Caco-2 (cell line): ENCODE data around the gene PDE2A. TPM values are rescaled to one million over a fixed set of nuclear protein-coding genes. Genes with fewer than 3 reads are reported as not detected.

ENCODE experiments used
- BruUV-seq: library from RNA; stranded (reverse); fragments of 400-500 nt; replicated peaks from 2 replicates; lab custom pipeline; 2021; lab: Mats Ljungman, UMichigan
- CTCF ChIA-PET: fragments of 300-600 bp; sonication (Branson Sonifier 250); formaldehyde crosslinking; loops from one replicate; lab custom pipeline; 2022; ENCODE audit warnings: antibody characterized with exemption; lab: Charles Lee
- POLR2A ChIA-PET: fragments of 300-600 bp; sonication (Branson Sonifier 250); formaldehyde crosslinking; loops from one replicate; lab custom pipeline; 2022; ENCODE audit warnings: antibody characterized with exemption; lab: Charles Lee
- DNase-seq, 2 experiments: peaks; one replicate each; pipeline versions ENCODE4 v3.0.0 to v3.0.0-alpha.2; 2020 to 2022
- H3K27me3 ChIP-seq: replicated peaks from 2 replicates; pipeline ENCODE4 v1.6.0; 2011; ENCODE audit warnings: low read length; ENCODE audit not compliant: control insufficient read depth, insufficient read depth
- H3K36me3 ChIP-seq: 2 replicates; pipeline ENCODE4 v1.5.1; 2011; ENCODE audit warnings: low read length; ENCODE audit not compliant: control insufficient read depth, insufficient read depth
- H3K4me1 ChIP-seq: fragments of 250-450 bp; sonication (Bioruptor Pico); 2 replicates; pipeline ENCODE4 v1.5.1; 2020; ENCODE audit warnings: mild to moderate bottlenecking
- H3K4me3 ChIP-seq: 2 replicates; pipeline ENCODE4 v1.5.1; 2011; ENCODE audit warnings: low read depth, mild to moderate bottlenecking, control low read depth, low read length
- H3K9me3 ChIP-seq: fragments of 250-450 bp; sonication (Bioruptor Pico); 2 replicates; pipeline ENCODE4 v1.5.1; 2020; ENCODE audit warnings: mild to moderate bottlenecking, moderate library complexity
- H3K27ac Mint-ChIP-seq: one replicate; pipeline ENCODE4 v1.8.0; 2022; ENCODE audit warnings: mixed read lengths; ENCODE audit not compliant: unreplicated experiment
- H3K27me3 Mint-ChIP-seq: one replicate; pipeline ENCODE4 v1.8.0; 2022; ENCODE audit warnings: mixed read lengths; ENCODE audit not compliant: insufficient read depth, unreplicated experiment
- H3K36me3 Mint-ChIP-seq: one replicate; pipeline ENCODE4 v1.8.0; 2022; ENCODE audit warnings: mild to moderate bottlenecking, mixed read lengths; ENCODE audit not compliant: insufficient read depth, unreplicated experiment
- H3K4me1 Mint-ChIP-seq: one replicate; pipeline ENCODE4 v1.8.0; 2022; ENCODE audit warnings: low read depth, mixed read lengths; ENCODE audit not compliant: unreplicated experiment
- H3K4me3 Mint-ChIP-seq: one replicate; pipeline ENCODE4 v1.8.0; 2022; ENCODE audit warnings: mild to moderate bottlenecking, moderate library complexity, mixed read lengths; ENCODE audit not compliant: unreplicated experiment
- H3K9me3 Mint-ChIP-seq: one replicate; pipeline ENCODE4 v1.8.0; 2022; ENCODE audit warnings: mixed read lengths; ENCODE audit not compliant: unreplicated experiment
- intact Hi-C: fragments of 100-400 bp; cut with micrococcal nuclease; formaldehyde crosslinking; loops from one replicate; pipeline ENCODE4 v1.10.0; 2022; ENCODE audit not compliant: unreplicated experiment
- total RNA-seq: library from RNA; stranded (reverse); gene quantifications from 2 replicates; pipeline ENCODE4 v1.2.3, GENCODE V29; 2022
- TF ChIP-seq, protein P1 (sequence below), 2 experiments: fragments of 200-600 bp in 1 of 2; IDR thresholded peaks; 1 replicate in 1 of 2; 2 replicates in 1 of 2; pipeline versions ENCODE4 v1.5.1 to v1.8.0; 2011 to 2022; ENCODE audit warnings: antibody characterized with exemption in 1 of 2, control low read depth in 1 of 2, inconsistent platforms in 1 of 2, low read depth in 1 of 2, low read length in 1 of 2, mild to moderate bottlenecking in 1 of 2, moderate library complexity in 1 of 2; ENCODE audit not compliant: insufficient read depth in 1 of 2, severe bottlenecking in 1 of 2, unreplicated experiment in 1 of 2

The PDE2A gene
- total RNA-seq, 1 experiment from 2014 or later, result 1.4 TPM

DNA sequence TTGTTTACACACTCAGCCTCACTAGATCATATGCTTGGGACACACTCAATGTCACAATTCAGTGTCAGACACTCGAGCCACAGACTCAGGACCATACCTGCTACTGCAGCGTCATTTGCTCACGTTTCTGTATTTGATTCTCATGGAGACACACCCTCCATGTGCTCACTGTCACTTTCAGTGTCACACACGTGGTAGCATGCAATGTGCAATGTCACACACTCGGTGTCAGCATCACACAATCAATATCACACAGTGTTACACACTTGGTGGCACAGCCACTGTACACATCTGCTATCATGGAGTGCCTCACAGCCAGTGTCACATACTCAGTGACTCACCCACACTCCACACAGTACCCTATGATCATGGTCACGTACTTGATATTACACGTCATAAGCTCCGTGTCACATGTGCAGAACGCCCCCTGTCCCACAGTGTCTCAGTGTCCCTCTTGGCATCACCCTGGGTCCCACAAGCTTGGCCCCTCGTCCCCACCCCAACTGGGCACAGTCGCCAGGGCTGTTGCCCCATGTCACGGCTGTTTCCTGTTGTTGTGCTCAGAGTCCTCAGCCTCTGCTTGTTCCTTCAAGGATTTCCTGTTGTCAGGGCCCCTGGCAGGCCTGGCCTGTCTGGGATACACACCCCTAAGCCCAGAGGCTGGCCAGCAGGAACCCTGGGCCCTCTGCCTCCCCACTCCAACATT is 49.6 kb downstream of the PDE2A start:
- Histone ChIP-seq H3K36me3 (no peaks in the 10 kb centered on the region), H3K4me1 (peaks cover 6% of the 10 kb centered on the region), H3K9me3 (no peaks in the 10 kb centered on the region), H3K27me3 (peaks cover 5% of the 10 kb centered on the region), H3K4me3 (no peak overlapping the region)
- TF ChIP-seq, protein P1, sequence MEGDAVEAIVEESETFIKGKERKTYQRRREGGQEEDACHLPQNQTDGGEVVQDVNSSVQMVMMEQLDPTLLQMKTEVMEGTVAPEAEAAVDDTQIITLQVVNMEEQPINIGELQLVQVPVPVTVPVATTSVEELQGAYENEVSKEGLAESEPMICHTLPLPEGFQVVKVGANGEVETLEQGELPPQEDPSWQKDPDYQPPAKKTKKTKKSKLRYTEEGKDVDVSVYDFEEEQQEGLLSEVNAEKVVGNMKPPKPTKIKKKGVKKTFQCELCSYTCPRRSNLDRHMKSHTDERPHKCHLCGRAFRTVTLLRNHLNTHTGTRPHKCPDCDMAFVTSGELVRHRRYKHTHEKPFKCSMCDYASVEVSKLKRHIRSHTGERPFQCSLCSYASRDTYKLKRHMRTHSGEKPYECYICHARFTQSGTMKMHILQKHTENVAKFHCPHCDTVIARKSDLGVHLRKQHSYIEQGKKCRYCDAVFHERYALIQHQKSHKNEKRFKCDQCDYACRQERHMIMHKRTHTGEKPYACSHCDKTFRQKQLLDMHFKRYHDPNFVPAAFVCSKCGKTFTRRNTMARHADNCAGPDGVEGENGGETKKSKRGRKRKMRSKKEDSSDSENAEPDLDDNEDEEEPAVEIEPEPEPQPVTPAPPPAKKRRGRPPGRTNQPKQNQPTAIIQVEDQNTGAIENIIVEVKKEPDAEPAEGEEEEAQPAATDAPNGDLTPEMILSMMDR (IDR thresholded peaks at IDR 0.05; ENCODE audit: insufficient read depth in 1 of 2, low read depth in 1 of 2, low read length in 1 of 2, severe bottlenecking in 1 of 2, unreplicated experiment in 1 of 2), result no peak
- BruUV-seq, result no TSS peak
- Mint-ChIP-seq H3K27ac (no peak overlapping the region), H3K36me3 (no peaks in the 10 kb centered on the region), H3K27me3 (peaks cover 20% of the 10 kb centered on the region), H3K4me1 (peaks cover 9% of the 10 kb centered on the region), H3K4me3 (no peak overlapping the region), H3K9me3 (no peaks in the 10 kb centered on the region)
- ChIA-PET POLR2A (no interaction called here), CTCF (interaction anchor here (0.6 kb wide), 1 partner anchor 113 kb away, joined by 4 read pairs; no protein-coding TSS in a partner anchor)
- DNase-seq, result no peak
- intact Hi-C loops, result loop anchor here (1.0 kb wide), 1 partner anchor 20 kb away; no protein-coding TSS in a partner anchor

DNA sequence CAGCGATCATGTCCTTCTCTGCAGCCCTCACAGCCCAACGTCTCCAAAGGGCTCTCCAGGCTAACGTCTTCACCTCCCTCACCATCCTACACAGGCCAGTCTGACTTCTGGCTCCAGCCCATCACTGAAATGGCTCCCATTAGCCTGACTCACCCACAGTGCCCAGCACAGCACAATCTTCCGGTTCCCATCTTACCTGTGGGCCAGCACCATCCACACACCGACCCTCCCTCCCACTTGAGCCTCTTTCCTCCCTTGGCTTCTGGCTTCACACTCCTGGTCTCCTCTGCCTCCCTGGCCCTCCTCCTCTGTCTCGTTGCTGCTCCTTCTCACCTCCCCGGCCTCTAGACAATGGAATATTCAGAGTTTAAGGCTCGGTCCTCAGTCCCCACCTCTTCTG is 51.2 kb downstream of the PDE2A start:
- intact Hi-C loops, result no loop called here
- Mint-ChIP-seq H3K4me1 (peaks cover 9% of the 10 kb centered on the region), H3K9me3 (no peaks in the 10 kb centered on the region), H3K27me3 (peaks cover 31% of the 10 kb centered on the region), H3K27ac (no peak overlapping the region), H3K4me3 (no peak overlapping the region), H3K36me3 (no peaks in the 10 kb centered on the region)
- H3K4me1 ChIP-seq, result peaks cover 6% of the 10 kb centered on the region
- H3K4me3 ChIP-seq, result no peak overlapping the region
- TF ChIP-seq, protein P1 (IDR thresholded peaks at IDR 0.05; ENCODE audit: insufficient read depth in 1 of 2, low read depth in 1 of 2, low read length in 1 of 2, severe bottlenecking in 1 of 2, unreplicated experiment in 1 of 2), result no peak
- no peak for DNase-seq
- CTCF ChIA-PET, result interaction anchor here (1.7 kb wide), 1 partner anchor 24 kb away, joined by 5 read pairs; no protein-coding TSS in a partner anchor
- no peaks in the 10 kb centered on the region for H3K36me3 ChIP-seq
- H3K9me3 ChIP-seq, result no peaks in the 10 kb centered on the region
- no TSS peak for BruUV-seq
- peaks cover 5% of the 10 kb centered on the region for H3K27me3 ChIP-seq
- POLR2A ChIA-PET, result no interaction called here

DNA sequence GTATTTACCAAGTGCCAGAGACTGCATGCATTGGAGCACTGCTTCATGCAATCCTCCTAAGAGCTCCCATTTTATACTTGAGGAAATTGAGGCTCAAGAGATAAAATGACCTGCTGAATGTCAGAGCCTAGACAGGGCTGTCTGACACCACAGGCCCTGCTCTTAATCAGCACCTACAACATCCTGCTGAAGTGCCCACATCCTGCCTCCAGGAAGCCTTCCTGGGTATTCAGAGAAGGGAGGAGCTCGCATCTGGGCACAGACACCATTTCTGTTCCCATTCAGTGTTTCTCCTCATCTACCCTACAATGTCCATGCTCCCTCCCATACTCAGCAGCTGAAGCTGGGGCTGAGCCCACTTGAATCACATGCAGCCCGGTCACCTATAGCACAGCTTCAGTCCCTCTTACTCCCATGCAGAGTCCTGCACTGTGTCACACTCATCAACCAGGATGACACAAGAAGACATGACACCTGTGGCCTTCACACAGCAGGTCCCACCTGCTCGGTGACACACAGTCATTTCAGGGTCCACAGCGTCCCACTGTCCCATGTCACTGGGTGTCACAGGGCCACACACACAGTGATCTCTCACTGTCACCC is 53.1 kb downstream of the PDE2A start:
- CTCF ChIA-PET, result interaction anchor here (1.6 kb wide), 1 partner anchor 150 kb away, joined by 5 read pairs; no protein-coding TSS in a partner anchor
- no peaks in the 10 kb centered on the region for H3K9me3 ChIP-seq
- TF ChIP-seq, protein P1 (IDR thresholded peaks at IDR 0.05; ENCODE audit: insufficient read depth in 1 of 2, low read depth in 1 of 2, low read length in 1 of 2, severe bottlenecking in 1 of 2, unreplicated experiment in 1 of 2), result no peak
- Mint-ChIP-seq H3K4me3 (no peak overlapping the region), H3K9me3 (no peaks in the 10 kb centered on the region), H3K4me1 (peaks cover 9% of the 10 kb centered on the region), H3K27me3 (peaks cover 36% of the 10 kb centered on the region), H3K36me3 (no peaks in the 10 kb centered on the region), H3K27ac (no peak overlapping the region)
- no peak for DNase-seq
- no peaks in the 10 kb centered on the region for H3K36me3 ChIP-seq
- POLR2A ChIA-PET, result no interaction called here
- intact Hi-C loops, result no loop called here
- no TSS peak for BruUV-seq
- H3K27me3 ChIP-seq, result peaks cover 8% of the 10 kb centered on the region
- no peak overlapping the region for H3K4me3 ChIP-seq
- peaks cover 6% of the 10 kb centered on the region for H3K4me1 ChIP-seq
